Measurements from ENCODE around the gene DNAJC13. TPM values are rescaled to one million over a fixed set of nuclear protein-coding genes. Genes with fewer than 3 reads are reported as not detected.

Gene DNAJC13
- total and polyA plus RNA-seq, 8 donors, result 3.8 to 23.2 (median 11.6) TPM

DNA sequence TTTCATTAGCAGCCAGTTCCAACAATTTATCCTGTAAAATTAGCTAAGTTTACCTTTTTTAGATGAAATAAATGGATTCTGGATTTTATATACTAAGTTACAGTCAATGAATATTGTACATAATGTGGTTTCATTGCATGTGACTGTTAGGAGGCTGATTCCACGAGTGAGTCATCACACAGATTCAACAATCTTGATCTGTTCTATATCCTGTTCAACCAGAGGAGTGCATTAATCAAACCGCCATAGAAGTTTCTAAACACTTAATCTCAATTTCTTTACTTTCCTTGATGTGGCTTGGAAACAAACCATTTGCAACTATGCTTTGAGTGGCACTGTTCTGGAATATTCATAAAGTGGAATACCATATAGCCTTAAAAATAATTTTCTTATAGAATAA is 15.3 kb downstream of the DNAJC13 start:
- intact Hi-C loops (cut with DNase I), result no loop called here
- peak; percentile 55 to 92 (median 78) for ATAC-seq
- WGBS, 2 donors, result 40 to 51% methylated on average over 2 of the region's 2 CpGs

DNA sequence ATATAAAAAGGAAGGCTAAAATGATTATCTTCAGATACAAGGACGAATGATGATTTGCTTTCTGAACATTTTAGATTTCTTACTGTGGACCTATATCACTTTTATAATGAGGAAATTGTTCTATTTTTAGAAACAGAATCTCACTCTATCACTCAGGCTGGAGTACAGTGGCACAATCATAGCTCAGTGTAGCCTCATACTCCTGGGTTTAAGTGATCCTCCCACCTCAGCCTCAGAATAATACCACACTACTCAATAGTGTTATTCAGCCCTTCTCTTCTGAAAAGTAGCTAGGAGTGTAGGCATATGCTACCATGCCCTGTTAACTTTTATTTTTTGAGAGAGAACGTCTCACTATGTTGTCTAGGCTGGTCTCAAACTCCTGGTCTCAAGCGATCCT is 15.8 kb downstream of the DNAJC13 start:
- no peak for FAIRE-seq
- H3K4me3 ChIP-seq, result no peak overlapping the region
- TF ChIP-seq, protein P1, sequence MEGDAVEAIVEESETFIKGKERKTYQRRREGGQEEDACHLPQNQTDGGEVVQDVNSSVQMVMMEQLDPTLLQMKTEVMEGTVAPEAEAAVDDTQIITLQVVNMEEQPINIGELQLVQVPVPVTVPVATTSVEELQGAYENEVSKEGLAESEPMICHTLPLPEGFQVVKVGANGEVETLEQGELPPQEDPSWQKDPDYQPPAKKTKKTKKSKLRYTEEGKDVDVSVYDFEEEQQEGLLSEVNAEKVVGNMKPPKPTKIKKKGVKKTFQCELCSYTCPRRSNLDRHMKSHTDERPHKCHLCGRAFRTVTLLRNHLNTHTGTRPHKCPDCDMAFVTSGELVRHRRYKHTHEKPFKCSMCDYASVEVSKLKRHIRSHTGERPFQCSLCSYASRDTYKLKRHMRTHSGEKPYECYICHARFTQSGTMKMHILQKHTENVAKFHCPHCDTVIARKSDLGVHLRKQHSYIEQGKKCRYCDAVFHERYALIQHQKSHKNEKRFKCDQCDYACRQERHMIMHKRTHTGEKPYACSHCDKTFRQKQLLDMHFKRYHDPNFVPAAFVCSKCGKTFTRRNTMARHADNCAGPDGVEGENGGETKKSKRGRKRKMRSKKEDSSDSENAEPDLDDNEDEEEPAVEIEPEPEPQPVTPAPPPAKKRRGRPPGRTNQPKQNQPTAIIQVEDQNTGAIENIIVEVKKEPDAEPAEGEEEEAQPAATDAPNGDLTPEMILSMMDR (IDR thresholded peaks at IDR 0.05), result no peak
- H3K36me3 ChIP-seq, result no peaks in the 10 kb centered on the region
- no peak for DNase-seq
- H3K27me3 ChIP-seq, result no peaks in the 10 kb centered on the region
- intact Hi-C loops (cut with DNase I), result no loop called here
- no peaks in the 10 kb centered on the region for H3K9me3 ChIP-seq
- no peak overlapping the region for H3K27ac ChIP-seq
- peak in 2 of 4 donors; percentile 24 to 44 for ATAC-seq
- WGBS, 2 donors, result 77 to 78% methylated on average over 3 of the region's 3 CpGs
- peaks cover 0 to 10% (median 3%) of the 10 kb centered on the region in 3 donors for H3K4me1 ChIP-seq

More for the DNA sequence above, 15.3 kb downstream of the DNAJC13 start:
- Histone ChIP-seq H3K36me3 (no peaks in the 10 kb centered on the region), H3K27me3 (no peaks in the 10 kb centered on the region), H3K27ac (no peak overlapping the region), H3K4me1 (peaks cover 0 to 10% (median 3%) of the 10 kb centered on the region in 3 donors), H3K4me3 (no peak overlapping the region), H3K9me3 (no peaks in the 10 kb centered on the region)
- FAIRE-seq (no peak), DNase-seq (no peak)
- TF ChIP-seq, protein P1 (IDR thresholded peaks at IDR 0.05), result no peak

DNA sequence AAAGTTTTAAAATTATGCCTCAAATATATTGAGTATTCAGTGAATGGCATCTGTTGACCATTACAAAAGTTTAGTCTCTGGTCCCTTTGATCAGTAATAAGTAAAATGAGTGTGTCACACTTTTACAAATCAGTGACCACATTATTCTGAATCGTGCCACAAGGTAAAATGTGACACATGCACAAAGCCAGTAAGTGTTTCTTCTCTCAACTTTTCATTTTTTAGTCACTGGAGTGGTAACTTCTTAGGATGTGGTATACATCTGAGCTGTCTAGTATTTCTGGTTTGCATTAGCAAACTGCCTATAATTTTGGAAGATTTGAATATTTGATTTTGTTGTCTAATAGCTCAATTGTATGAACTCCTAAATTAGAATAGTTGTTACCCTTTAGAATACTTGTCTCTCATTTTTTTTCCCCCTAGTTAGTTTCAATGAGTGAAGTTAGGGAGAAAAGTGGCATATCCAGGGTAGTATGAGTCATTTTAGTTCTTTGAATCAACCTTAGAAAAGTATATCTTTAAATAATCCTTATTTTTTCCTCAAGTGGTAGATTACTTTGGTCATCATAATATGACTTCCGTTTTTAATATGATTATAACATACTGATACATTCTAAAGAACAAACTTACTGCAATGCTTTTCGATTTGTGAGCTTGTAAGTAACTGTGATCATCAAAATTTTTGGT is 18.1 kb downstream of the DNAJC13 start:
- no peak overlapping the region for H3K27ac ChIP-seq
- peaks cover 0 to 7% (median 3%) of the 10 kb centered on the region in 3 donors for H3K4me1 ChIP-seq
- FAIRE-seq, result no peak
- intact Hi-C loops (cut with DNase I), result no loop called here
- H3K36me3 ChIP-seq, result no peaks in the 10 kb centered on the region
- WGBS, 2 donors, result 84 to 89% methylated on average over 3 of the region's 3 CpGs
- H3K9me3 ChIP-seq, result no peaks in the 10 kb centered on the region
- H3K4me3 ChIP-seq, result no peak overlapping the region
- TF ChIP-seq, protein P1 (IDR thresholded peaks at IDR 0.05), result no peak
- no peak for ATAC-seq
- H3K27me3 ChIP-seq, result no peaks in the 10 kb centered on the region
- DNase-seq, result no peak

DNA sequence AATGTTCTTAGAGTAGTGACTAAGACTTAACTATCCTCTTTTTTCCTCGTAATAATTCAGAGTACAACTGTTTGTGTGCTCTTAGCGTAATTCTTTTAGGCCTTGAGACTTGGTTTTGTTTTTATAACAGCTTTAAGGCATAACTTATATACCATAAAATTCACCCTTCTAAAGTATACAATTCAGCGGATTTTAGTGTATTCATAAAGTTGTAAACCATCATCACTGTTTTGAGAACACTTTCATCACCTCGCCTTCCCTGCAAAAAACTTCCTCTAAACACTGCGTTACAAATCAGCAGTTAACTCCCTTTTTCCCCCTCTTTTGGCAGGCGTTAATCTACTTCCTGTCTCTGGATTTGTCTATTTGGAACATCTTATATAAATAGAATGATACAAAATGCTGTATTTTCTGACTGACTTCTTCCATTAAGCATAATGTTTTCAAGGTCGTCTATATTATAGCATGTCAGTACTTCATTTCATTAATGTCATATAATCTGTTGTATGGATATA is 18.7 kb downstream of the DNAJC13 start:
- FAIRE-seq (peak; percentile 32), DNase-seq (no peak), ATAC-seq (no peak)
- no peak overlapping the region for H3K27ac ChIP-seq
- no peaks in the 10 kb centered on the region for H3K36me3 ChIP-seq
- 80 to 87% methylated on average over 7 of the region's 7 CpGs for WGBS, 2 donors
- H3K27me3 ChIP-seq, result no peaks in the 10 kb centered on the region
- H3K9me3 ChIP-seq, result no peaks in the 10 kb centered on the region
- no peak overlapping the region for H3K4me3 ChIP-seq
- TF ChIP-seq, protein P1 (IDR thresholded peaks at IDR 0.05), result no peak
- intact Hi-C loops (cut with DNase I), result no loop called here
- H3K4me1 ChIP-seq, result peaks cover 0 to 7% (median 3%) of the 10 kb centered on the region in 3 donors

DNA sequence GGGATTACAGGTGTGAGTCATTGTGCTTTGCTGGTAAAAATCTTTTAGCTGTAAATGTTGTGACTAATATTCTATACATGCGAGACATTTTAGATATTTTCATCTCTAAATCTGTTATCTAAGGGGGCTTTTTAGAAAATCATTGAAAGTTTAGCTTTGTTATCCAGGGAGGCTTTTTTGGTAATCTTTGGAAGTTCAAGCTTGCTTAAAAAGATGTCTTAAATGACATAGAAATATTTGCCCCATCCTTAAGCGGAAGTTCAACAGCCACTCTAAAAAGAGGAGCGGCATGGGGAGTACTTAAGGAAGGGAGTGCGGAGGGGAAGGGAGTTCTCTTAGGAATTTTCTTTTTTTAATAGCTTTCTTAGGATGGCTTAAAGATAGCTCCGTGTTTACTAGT is 26.1 kb downstream of the DNAJC13 start:
- H3K36me3 ChIP-seq, result no peaks in the 10 kb centered on the region
- ATAC-seq (no peak), FAIRE-seq (no peak), DNase-seq (no peak)
- H3K27me3 ChIP-seq, result no peaks in the 10 kb centered on the region
- peaks cover 0 to 9% (median 0%) of the 10 kb centered on the region in 3 donors for H3K4me1 ChIP-seq
- 94 to 96% methylated on average over 5 of the region's 5 CpGs for WGBS, 2 donors
- intact Hi-C loops (cut with DNase I), result no loop called here
- TF ChIP-seq, protein P1 (IDR thresholded peaks at IDR 0.05), result no peak
- H3K9me3 ChIP-seq, result no peaks in the 10 kb centered on the region
- no peak overlapping the region for H3K4me3 ChIP-seq
- no peak overlapping the region for H3K27ac ChIP-seq

All from pancreas (tissue), 10 donors.